Right lobe of liver (tissue), 4 donors: ENCODE measurements around the gene CDC45.

Source experiments
- POLR2A ChIP-seq: fragments of 450-650 bp; IDR thresholded peaks from one replicate; pipeline ENCODE4 v1.6.1; 2017; ENCODE audit warnings: antibody characterized with exemption, mild to moderate bottlenecking
- TF ChIP-seq, protein P1 (sequence below), 4 donors: fragments of 200-600 bp in 3 of 4; fragments of 450-650 bp in 1 of 4; IDR thresholded peaks; one replicate each; pipeline versions ENCODE4 v1.5.1 to v1.8.0; 2016 to 2022; ENCODE audit warnings: antibody characterized with exemption in 4 of 4, mild to moderate bottlenecking in 2 of 4
- donor health status: DM: no; HTN: no; CAD: no.
- donor health status: DM: no; HTN: no; CAD: no.
- donor health status: DM: no; HTN: yes; CAD: no.

DNA sequence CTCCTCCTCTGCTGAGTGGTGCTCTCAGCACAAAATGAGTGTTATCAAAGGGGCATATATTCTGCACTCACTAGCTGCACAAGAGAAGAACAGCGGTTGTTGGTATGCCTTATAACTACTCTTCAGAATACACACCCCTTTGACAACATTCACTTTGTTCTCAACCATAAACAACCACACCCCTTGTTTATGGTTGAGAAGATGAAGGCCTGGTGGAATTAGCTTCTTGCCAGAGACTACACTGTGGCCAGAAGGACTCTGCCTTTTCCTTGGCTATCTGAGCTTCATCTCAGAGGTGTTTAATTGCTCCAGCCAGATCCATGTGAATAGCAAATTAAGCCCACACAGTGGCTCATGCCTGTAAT, 89.5 kb downstream of the CDC45 start:
- TF ChIP-seq, protein P1, sequence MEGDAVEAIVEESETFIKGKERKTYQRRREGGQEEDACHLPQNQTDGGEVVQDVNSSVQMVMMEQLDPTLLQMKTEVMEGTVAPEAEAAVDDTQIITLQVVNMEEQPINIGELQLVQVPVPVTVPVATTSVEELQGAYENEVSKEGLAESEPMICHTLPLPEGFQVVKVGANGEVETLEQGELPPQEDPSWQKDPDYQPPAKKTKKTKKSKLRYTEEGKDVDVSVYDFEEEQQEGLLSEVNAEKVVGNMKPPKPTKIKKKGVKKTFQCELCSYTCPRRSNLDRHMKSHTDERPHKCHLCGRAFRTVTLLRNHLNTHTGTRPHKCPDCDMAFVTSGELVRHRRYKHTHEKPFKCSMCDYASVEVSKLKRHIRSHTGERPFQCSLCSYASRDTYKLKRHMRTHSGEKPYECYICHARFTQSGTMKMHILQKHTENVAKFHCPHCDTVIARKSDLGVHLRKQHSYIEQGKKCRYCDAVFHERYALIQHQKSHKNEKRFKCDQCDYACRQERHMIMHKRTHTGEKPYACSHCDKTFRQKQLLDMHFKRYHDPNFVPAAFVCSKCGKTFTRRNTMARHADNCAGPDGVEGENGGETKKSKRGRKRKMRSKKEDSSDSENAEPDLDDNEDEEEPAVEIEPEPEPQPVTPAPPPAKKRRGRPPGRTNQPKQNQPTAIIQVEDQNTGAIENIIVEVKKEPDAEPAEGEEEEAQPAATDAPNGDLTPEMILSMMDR (IDR thresholded peaks at IDR 0.05), result no peak
- TF ChIP-seq POLR2A, result no peak
